Measurements from ENCODE around the gene FAM24A.

The FAM24A gene

DNA sequence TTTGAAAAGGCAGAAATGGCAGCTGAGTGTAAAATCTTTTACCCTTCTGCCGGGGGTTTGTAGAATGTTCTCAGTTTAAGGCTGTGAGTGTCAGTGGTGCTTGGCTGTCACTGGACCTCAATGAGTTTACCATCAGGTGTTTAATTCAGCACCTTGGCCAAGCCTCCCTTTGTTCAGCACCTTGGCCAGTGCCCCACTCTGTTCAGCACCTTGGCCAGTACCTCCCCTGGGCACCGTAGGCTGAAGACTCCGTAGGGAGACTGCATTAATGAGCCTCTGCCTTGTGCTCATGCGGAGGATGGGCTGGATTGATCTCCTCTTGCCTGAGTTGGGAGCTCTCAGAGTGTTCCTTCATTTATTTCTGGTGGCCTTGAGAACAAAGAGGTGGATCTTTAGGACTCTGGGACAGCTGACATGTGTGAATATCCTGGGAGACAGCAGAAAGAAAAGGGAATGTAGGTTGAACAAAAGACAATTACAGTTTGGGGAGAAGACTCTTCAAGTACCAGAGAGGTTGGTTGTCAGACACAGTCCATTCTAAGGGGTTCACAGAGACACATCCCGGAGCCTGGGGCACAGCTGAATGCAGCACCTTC is 1.6 kb downstream of the FAM24A start:
- no peaks in the 10 kb centered on the region for H3K27me3 ChIP-seq (ENCODE audit: insufficient read depth, poor library complexity, severe bottlenecking)
- TF ChIP-seq POLR2AphosphoS5 (IDR thresholded peaks at IDR 0.05; ENCODE audit: low read depth) (no peak), GABPA (IDR thresholded peaks at IDR 0.05; ENCODE audit: low read depth) (no peak), SPI1 (IDR thresholded peaks at IDR 0.05; ENCODE audit: borderline replicate concordance, low read depth) (no peak)
- TF ChIP-seq, protein P1, sequence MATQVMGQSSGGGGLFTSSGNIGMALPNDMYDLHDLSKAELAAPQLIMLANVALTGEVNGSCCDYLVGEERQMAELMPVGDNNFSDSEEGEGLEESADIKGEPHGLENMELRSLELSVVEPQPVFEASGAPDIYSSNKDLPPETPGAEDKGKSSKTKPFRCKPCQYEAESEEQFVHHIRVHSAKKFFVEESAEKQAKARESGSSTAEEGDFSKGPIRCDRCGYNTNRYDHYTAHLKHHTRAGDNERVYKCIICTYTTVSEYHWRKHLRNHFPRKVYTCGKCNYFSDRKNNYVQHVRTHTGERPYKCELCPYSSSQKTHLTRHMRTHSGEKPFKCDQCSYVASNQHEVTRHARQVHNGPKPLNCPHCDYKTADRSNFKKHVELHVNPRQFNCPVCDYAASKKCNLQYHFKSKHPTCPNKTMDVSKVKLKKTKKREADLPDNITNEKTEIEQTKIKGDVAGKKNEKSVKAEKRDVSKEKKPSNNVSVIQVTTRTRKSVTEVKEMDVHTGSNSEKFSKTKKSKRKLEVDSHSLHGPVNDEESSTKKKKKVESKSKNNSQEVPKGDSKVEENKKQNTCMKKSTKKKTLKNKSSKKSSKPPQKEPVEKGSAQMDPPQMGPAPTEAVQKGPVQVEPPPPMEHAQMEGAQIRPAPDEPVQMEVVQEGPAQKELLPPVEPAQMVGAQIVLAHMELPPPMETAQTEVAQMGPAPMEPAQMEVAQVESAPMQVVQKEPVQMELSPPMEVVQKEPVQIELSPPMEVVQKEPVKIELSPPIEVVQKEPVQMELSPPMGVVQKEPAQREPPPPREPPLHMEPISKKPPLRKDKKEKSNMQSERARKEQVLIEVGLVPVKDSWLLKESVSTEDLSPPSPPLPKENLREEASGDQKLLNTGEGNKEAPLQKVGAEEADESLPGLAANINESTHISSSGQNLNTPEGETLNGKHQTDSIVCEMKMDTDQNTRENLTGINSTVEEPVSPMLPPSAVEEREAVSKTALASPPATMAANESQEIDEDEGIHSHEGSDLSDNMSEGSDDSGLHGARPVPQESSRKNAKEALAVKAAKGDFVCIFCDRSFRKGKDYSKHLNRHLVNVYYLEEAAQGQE (IDR thresholded peaks at IDR 0.05; ENCODE audit: insufficient replicate concordance, low read depth) = peak; percentile 100
- TF ChIP-seq, protein P2, sequence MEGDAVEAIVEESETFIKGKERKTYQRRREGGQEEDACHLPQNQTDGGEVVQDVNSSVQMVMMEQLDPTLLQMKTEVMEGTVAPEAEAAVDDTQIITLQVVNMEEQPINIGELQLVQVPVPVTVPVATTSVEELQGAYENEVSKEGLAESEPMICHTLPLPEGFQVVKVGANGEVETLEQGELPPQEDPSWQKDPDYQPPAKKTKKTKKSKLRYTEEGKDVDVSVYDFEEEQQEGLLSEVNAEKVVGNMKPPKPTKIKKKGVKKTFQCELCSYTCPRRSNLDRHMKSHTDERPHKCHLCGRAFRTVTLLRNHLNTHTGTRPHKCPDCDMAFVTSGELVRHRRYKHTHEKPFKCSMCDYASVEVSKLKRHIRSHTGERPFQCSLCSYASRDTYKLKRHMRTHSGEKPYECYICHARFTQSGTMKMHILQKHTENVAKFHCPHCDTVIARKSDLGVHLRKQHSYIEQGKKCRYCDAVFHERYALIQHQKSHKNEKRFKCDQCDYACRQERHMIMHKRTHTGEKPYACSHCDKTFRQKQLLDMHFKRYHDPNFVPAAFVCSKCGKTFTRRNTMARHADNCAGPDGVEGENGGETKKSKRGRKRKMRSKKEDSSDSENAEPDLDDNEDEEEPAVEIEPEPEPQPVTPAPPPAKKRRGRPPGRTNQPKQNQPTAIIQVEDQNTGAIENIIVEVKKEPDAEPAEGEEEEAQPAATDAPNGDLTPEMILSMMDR (IDR thresholded peaks at IDR 0.05; ENCODE audit: insufficient read depth, low read length) = no peak
- H3K27ac ChIP-seq (replicated peaks) = no peak overlapping the region
- peak; percentile 5 to 30 for DNase-seq (ENCODE audit: low read depth in 1 of 2, low spot score in 1 of 2)
- no peak overlapping the region for H3K4me3 ChIP-seq (replicated peaks; ENCODE audit: insufficient read depth, low read length)

DNA sequence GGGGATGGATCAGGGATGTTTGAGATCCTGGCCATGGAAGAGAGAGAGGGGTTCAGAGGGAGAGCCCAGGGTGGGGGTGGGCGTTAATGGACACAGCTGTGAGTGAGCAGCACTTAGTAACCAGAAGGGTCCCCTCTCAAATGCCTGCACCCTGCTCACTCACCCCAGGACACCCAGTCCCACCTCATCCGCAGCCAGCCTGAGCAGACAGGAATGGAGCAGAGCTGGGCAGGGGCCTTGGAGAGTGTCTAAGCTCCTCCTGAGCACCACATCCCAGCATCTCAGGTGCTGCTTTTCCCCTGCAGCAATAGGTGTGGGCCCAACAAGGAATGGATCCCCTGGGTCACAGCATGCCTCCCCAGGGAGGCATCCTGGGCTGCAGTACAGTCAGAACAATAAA is 5.3 kb downstream of the FAM24A start:
- no peak overlapping the region for H3K4me3 ChIP-seq (replicated peaks; ENCODE audit: insufficient read depth, low read length)
- no peak for TF ChIP-seq POLR2AphosphoS5 (IDR thresholded peaks at IDR 0.05; ENCODE audit: low read depth)
- no peak for DNase-seq (ENCODE audit: low read depth in 1 of 2, low spot score in 1 of 2)
- H3K27ac ChIP-seq (replicated peaks) = no peak overlapping the region
- no peaks in the 10 kb centered on the region for H3K27me3 ChIP-seq (ENCODE audit: insufficient read depth, poor library complexity, severe bottlenecking)

DNA sequence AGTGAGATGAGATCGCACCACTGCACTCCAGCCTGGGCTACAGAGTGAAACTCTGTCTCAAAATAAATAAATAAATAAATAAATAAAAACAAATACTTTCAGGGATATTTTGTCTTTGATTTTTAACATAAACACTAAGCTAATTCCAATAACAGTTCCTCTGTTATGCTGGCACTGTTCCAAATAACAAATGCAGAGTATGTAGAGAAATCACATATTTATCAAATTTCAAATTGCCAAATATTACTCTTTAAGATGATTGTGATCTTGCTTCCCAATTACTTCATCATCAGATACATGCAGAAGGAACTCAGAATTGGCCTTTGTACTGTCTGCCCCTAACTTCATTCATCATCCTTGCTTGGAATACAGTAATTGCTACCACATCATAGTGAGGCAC is 19.7 kb downstream of the FAM24A start:
- DNase-seq (ENCODE audit: low read depth in 1 of 2, low spot score in 1 of 2) = no peak
- Histone ChIP-seq H3K27ac (replicated peaks) (no peak overlapping the region), H3K4me3 (replicated peaks; ENCODE audit: insufficient read depth, low read length) (no peak overlapping the region), H3K27me3 (ENCODE audit: insufficient read depth, poor library complexity, severe bottlenecking) (no peaks in the 10 kb centered on the region)
- TF ChIP-seq, protein P1 (IDR thresholded peaks at IDR 0.05; ENCODE audit: insufficient replicate concordance, low read depth) = no peak
- TF ChIP-seq SPI1 (IDR thresholded peaks at IDR 0.05; ENCODE audit: borderline replicate concordance, low read depth) = no peak
- no peak for TF ChIP-seq POLR2AphosphoS5 (IDR thresholded peaks at IDR 0.05; ENCODE audit: low read depth)
- no peak for TF ChIP-seq GABPA (IDR thresholded peaks at IDR 0.05; ENCODE audit: low read depth)

DNA sequence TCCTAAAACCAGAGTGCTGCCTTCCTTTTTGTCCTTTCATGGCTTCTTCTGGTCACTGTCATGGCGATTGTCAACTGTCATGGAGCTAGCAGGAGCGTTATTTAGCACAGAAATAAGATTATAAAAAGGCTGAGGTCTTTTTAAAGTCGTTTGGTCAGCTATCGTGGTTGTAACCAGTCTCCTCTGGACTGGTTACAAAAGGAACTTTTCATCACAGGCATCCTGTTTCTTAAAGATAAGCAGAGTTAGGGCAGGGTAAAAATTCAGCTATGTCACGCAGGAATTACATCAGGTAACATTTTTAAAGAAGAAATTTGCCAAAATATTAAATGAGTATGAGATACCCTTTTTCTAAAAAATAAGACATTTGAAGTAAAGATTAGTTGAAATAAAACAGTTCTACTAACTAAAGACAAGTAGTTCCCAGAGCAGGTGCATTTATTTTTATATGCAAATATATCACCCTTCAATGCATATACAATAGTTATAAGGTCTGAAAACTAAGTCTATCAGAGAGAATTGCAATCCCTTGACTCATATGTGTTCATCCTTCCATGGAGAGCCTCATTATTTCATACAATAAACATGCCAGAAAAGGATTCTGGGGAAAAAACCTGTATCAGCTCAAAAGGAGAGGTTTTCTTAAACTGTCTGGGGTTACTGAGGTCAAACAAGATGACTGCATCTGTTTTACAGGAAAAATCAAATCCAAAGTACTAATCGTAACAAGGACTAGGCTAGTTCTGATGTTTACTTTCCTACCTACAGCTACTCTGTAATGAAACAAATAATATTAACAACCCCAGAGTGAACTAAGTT is 20.9 kb downstream of the FAM24A start:
- no peaks in the 10 kb centered on the region for H3K27me3 ChIP-seq (ENCODE audit: insufficient read depth, poor library complexity, severe bottlenecking)
- H3K27ac ChIP-seq (replicated peaks) = no peak overlapping the region
- no peak for DNase-seq (ENCODE audit: low read depth in 1 of 2, low spot score in 1 of 2)
- TF ChIP-seq POLR2AphosphoS5 (IDR thresholded peaks at IDR 0.05; ENCODE audit: low read depth) = no peak
- no peak overlapping the region for H3K4me3 ChIP-seq (replicated peaks; ENCODE audit: insufficient read depth, low read length)

DNA sequence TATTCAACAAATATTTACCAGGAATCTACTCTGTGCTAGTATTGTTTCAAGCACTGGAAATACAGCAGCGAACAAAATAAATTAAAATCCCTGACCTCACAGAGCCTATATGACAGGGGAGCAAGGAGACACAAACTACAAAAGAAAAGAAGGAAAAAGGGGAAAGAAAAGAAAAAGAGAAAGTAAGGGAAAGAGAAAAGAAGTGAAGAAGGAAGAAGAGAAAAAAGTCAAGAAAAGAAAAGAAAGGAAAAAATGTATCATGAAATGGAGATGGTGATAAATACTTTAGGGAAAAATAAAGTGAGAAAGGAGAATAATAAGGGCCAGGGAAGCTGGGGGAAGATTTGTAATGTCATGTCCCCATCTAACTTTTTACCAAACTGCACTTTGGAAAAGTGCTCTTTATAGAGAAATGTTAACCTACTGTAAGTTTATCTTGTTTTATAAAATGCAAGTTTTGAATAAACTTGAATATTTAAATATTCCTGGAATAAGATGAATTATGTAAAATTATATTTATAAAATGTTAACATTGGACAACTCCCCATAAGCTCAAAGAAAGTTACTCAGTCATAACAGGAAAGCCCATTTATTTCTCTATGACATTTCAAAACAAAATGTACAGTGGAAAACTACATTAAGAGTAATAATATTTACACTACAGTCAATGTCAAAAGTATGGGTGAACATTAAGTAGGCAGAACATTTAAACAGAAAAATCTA is 28.9 kb downstream of the FAM24A start:
- Histone ChIP-seq H3K4me3 (replicated peaks; ENCODE audit: insufficient read depth, low read length) (no peak overlapping the region), H3K27ac (replicated peaks) (no peak overlapping the region), H3K27me3 (ENCODE audit: insufficient read depth, poor library complexity, severe bottlenecking) (no peaks in the 10 kb centered on the region)
- no peak for DNase-seq (ENCODE audit: low read depth in 1 of 2, low spot score in 1 of 2)
- TF ChIP-seq, protein P1 (IDR thresholded peaks at IDR 0.05; ENCODE audit: insufficient replicate concordance, low read depth) = no peak

Measured in HL-60 (cell line).